Measurements from ENCODE around the gene SERPINB6. TPM values are rescaled to one million over a fixed set of nuclear protein-coding genes. Genes with fewer than 3 reads are reported as not detected.
"Not testable (repeated sequence)": the region's sequence is repeated elsewhere in the genome, so short reads cannot be mapped to it uniquely, and the experiment has no call there.

SERPINB6 gene
- total RNA-seq, 1 experiment from 2014 or later = 169 TPM

DNA sequence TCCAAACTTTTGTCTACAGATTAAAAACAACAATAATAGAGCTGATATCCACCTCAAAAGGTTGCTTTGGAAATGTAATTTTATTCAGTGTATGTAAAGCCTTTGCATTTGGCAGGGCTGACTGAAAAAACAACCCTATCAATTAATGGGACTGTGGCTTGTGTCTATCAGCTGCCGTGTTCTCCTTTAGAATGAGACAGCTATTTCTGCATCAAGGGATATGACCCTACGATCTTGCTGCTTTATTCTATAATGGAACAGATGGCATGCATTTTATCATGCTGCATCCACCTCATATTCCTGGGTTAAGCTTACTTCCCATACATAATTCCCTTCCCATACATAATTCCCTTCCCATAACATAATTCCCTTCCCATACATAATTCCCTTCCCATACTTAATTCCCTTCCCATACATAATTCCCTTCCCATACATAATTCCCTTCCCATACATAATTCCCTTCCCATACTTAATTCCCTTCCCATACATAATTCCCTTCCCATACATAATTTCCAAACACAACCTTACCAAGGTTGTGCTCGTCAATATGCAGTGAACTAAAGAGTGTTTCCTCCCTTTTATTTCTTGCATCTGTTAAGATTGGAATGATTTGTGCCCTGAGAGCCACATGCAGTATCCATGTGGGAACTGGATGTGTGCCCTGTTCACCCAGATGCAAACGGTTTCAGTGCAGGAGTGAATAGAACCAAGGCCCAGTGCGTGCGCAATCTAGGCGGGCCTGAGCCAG is 26.8 kb downstream of the SERPINB6 start:
- no peak for DNase-seq
- ChIA-PET CTCF (no interaction called here), POLR2A (ENCODE audit: unreplicated experiment) (interaction anchor here (0.7 kb wide), 1 partner anchor 16 kb away, joined by 5 read pairs; no protein-coding TSS in a partner anchor)
- H3K4me1 ChIP-seq (replicated peaks; ENCODE audit: insufficient read depth) = no peaks in the 10 kb centered on the region
- intact Hi-C loops (cut with micrococcal nuclease; ENCODE audit: unreplicated experiment) = no loop called here
- H3K79me2 ChIP-seq (ENCODE audit: low read depth) = no peaks in the 10 kb centered on the region
- H4K20me1 ChIP-seq (ENCODE audit: insufficient read depth) = no peaks in the 10 kb centered on the region
- H3K9me2 ChIP-seq (ENCODE audit: insufficient read depth) = no peaks in the 10 kb centered on the region
- H3F3A ChIP-seq (ENCODE audit: insufficient read depth, low read depth) = no peaks in the 10 kb centered on the region
- no peaks in the 10 kb centered on the region for H3K9me3 ChIP-seq (ENCODE audit: insufficient read depth, low read depth)
- H3K4me3 ChIP-seq = no peak overlapping the region
- no peak overlapping the region for H3K27ac ChIP-seq
- TF ChIP-seq, protein P1, sequence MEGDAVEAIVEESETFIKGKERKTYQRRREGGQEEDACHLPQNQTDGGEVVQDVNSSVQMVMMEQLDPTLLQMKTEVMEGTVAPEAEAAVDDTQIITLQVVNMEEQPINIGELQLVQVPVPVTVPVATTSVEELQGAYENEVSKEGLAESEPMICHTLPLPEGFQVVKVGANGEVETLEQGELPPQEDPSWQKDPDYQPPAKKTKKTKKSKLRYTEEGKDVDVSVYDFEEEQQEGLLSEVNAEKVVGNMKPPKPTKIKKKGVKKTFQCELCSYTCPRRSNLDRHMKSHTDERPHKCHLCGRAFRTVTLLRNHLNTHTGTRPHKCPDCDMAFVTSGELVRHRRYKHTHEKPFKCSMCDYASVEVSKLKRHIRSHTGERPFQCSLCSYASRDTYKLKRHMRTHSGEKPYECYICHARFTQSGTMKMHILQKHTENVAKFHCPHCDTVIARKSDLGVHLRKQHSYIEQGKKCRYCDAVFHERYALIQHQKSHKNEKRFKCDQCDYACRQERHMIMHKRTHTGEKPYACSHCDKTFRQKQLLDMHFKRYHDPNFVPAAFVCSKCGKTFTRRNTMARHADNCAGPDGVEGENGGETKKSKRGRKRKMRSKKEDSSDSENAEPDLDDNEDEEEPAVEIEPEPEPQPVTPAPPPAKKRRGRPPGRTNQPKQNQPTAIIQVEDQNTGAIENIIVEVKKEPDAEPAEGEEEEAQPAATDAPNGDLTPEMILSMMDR (conservative IDR thresholded peaks at IDR 0.05) = no peak
- TF ChIP-seq EZH2 (IDR thresholded peaks at IDR 0.05; ENCODE audit: low read depth) = no peak
- H3K27me3 ChIP-seq (ENCODE audit: insufficient read depth, low read depth) = no peaks in the 10 kb centered on the region
- H2AFZ ChIP-seq = no peak overlapping the region
- no TSS peak for BruUV-seq (replicated peaks)
- H3K4me2 ChIP-seq = no peak overlapping the region
- H3K36me3 ChIP-seq (ENCODE audit: low read depth) = no peaks in the 10 kb centered on the region

DNA sequence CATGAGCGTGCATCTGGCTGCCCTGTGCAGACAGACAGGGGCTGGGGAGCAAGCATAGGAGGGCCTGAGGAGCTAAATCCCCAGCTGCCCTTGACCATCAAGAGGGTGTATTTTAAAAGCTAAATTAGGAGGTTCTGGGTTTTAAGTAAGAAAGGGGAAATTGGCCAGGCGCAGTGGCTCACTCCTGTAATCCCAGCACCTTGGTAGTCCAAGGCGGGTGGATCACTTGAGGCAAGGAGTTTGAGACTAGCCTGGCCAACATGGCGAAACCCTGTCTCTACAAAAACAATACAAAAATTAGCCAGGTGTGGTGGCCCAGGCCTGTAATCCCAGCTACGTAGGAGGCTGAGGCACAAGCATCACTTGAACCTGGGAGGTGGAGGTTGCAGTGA is 27.8 kb downstream of the SERPINB6 start:
- no peaks in the 10 kb centered on the region for H3K4me1 ChIP-seq (replicated peaks; ENCODE audit: insufficient read depth)
- no peak for DNase-seq
- no peaks in the 10 kb centered on the region for H3K9me2 ChIP-seq (ENCODE audit: insufficient read depth)
- no peaks in the 10 kb centered on the region for H3K27me3 ChIP-seq (ENCODE audit: insufficient read depth, low read depth)
- no peak overlapping the region for H2AFZ ChIP-seq
- intact Hi-C loops (cut with micrococcal nuclease; ENCODE audit: unreplicated experiment) = no loop called here
- H3K36me3 ChIP-seq (ENCODE audit: low read depth) = no peaks in the 10 kb centered on the region
- H3K4me2 ChIP-seq = no peak overlapping the region
- no peaks in the 10 kb centered on the region for H3K79me2 ChIP-seq (ENCODE audit: low read depth)
- no peaks in the 10 kb centered on the region for H4K20me1 ChIP-seq (ENCODE audit: insufficient read depth)
- no peak overlapping the region for H3K27ac ChIP-seq
- ChIA-PET CTCF (no interaction called here), POLR2A (ENCODE audit: unreplicated experiment) (no interaction called here)
- TF ChIP-seq, protein P1 (conservative IDR thresholded peaks at IDR 0.05) = no peak
- no peak for TF ChIP-seq EZH2 (IDR thresholded peaks at IDR 0.05; ENCODE audit: low read depth)
- no peaks in the 10 kb centered on the region for H3F3A ChIP-seq (ENCODE audit: insufficient read depth, low read depth)
- H3K4me3 ChIP-seq = no peak overlapping the region
- BruUV-seq (replicated peaks) = no TSS peak
- H3K9me3 ChIP-seq (ENCODE audit: insufficient read depth, low read depth) = no peaks in the 10 kb centered on the region

DNA sequence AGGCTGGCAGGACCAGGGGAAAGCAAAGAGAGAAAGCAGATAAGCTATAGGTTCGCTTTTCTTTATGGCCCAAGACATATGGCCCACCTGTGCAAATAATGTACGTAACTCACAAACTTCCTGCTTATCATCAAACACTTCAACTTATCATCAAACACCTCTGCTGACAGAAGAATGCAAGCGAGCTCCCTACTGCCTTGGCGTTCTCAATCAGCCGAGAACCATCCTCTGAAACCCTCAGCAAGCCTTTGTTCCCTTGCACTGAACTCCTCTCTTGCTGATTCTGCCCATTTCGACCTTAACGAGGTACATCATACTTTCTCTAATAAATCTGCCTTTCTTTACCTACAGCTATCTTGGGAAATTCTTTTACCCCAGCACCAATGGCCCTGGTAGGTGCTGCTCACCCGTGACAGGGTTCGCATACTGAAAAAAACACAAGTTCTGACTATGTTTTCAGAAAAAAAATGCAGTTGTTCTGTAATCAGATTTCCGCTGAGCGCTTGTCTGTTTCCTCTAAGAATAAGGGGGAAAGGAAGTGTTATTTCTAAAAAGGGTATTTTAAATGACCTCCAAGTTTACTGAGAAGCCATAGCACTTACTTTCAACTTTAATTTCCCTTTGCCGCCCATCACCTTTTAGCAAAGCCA is 28.3 kb downstream of the SERPINB6 start:
- Histone ChIP-seq H3K4me1 (replicated peaks; ENCODE audit: insufficient read depth) (no peaks in the 10 kb centered on the region), H4K20me1 (ENCODE audit: insufficient read depth) (no peaks in the 10 kb centered on the region), H3K4me2 (no peak overlapping the region), H3K4me3 (no peak overlapping the region), H3K27me3 (ENCODE audit: insufficient read depth, low read depth) (no peaks in the 10 kb centered on the region), H3K79me2 (ENCODE audit: low read depth) (no peaks in the 10 kb centered on the region), H3K9me3 (ENCODE audit: insufficient read depth, low read depth) (no peaks in the 10 kb centered on the region), H3K36me3 (ENCODE audit: low read depth) (no peaks in the 10 kb centered on the region), H3K9me2 (ENCODE audit: insufficient read depth) (no peaks in the 10 kb centered on the region), H3F3A (ENCODE audit: insufficient read depth, low read depth) (no peaks in the 10 kb centered on the region), H2AFZ (no peak overlapping the region), H3K27ac (no peak overlapping the region)
- intact Hi-C loops (cut with micrococcal nuclease; ENCODE audit: unreplicated experiment) = no loop called here
- TF ChIP-seq EZH2 (IDR thresholded peaks at IDR 0.05; ENCODE audit: low read depth) = no peak
- TF ChIP-seq, protein P1 (conservative IDR thresholded peaks at IDR 0.05) = no peak
- CTCF ChIA-PET = no interaction called here
- POLR2A ChIA-PET (ENCODE audit: unreplicated experiment) = no interaction called here
- no peak for DNase-seq
- BruUV-seq (replicated peaks) = no TSS peak

DNA sequence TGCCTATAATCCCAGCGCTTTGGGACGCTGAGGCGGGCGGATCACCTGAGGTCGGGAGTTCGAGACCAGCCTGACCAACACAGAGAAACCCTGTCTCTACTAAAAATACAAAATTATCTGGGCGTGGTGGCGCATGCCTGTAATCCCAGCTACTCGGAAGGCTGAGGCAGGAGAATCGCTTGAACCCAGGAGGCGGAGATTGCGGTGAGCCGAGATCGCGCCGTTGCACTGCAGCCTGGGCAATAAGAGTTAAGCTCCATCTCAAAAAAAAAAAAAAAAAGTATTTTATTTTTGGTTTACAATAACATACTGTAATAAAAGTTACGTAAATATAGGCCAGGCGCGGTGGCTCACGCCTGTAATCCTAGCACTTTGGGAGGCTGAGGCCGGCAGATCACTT is 29.3 kb downstream of the SERPINB6 start:
- intact Hi-C loops (cut with micrococcal nuclease; ENCODE audit: unreplicated experiment); H3K9me2 ChIP-seq (ENCODE audit: insufficient read depth); H3F3A ChIP-seq (ENCODE audit: insufficient read depth, low read depth); H3K27me3 ChIP-seq (ENCODE audit: insufficient read depth, low read depth); POLR2A ChIA-PET (ENCODE audit: unreplicated experiment); H2AFZ ChIP-seq; H3K27ac ChIP-seq; H3K79me2 ChIP-seq (ENCODE audit: low read depth); H3K4me1 ChIP-seq (replicated peaks; ENCODE audit: insufficient read depth); H4K20me1 ChIP-seq (ENCODE audit: insufficient read depth); DNase-seq; H3K4me2 ChIP-seq; H3K9me3 ChIP-seq (ENCODE audit: insufficient read depth, low read depth); H3K36me3 ChIP-seq (ENCODE audit: low read depth); H3K4me3 ChIP-seq; BruUV-seq (replicated peaks): not testable (repeated sequence)
- CTCF ChIA-PET = interaction anchor here (0.6 to 0.7 kb wide), 3 partner anchors 158 to 195 kb away, joined by 4 to 11 read pairs (median 5); no protein-coding TSS in a partner anchor
